HG03460 (cell line): ENCODE measurements around the gene PHLDA2.

Experiments
- ATAC-seq: cut with Tn5 transposase; IDR thresholded peaks from one replicate; pipeline ENCODE4 v1.9.1; 2021; ENCODE audit not compliant: unreplicated experiment

Gene PHLDA2

GRCh38 chr11:2883640-2883978 is 45.6 kb downstream of the PHLDA2 start:
- ATAC-seq, result no peak

GRCh38 chr11:2882396-2883110 is 46.7 kb downstream of the PHLDA2 start:
- no peak for ATAC-seq

- ATAC-seq, result no peak
These were observed 47.2 kb downstream of the PHLDA2 start for GRCh38 chr11:2881981-2882375.

GRCh38 chr11:2881076-2881980 is 47.9 kb downstream of the PHLDA2 start:
- no peak for ATAC-seq

- no peak for ATAC-seq
These were observed 48.6 kb downstream of the PHLDA2 start for GRCh38 chr11:2880646-2881045.

GRCh38 chr11:2878782-2879181 is 50.4 kb downstream of the PHLDA2 start:
- no peak for ATAC-seq
